Large intestine (tissue), 3 donors: ENCODE results near the gene POU6F1. TPM values are rescaled to one million over a fixed set of nuclear protein-coding genes. Genes with fewer than 3 reads are reported as not detected.
A peak's percentile ranks its signal among the peaks of the same experiment; 100 is the strongest.

Experiments
- DNase-seq, 2 donors: peaks; one replicate each; pipeline versions ENCODE4 v3.0.0 to v3.0.0-alpha.2; 2013
- H3K27ac ChIP-seq: one replicate; pipeline ENCODE4 v1.5.1; 2013; ENCODE audit warnings: low read length
- H3K27me3 ChIP-seq: 2 replicates; pipeline ENCODE4 v1.6.1; 2013; ENCODE audit warnings: low read length; ENCODE audit not compliant: control insufficient read depth, insufficient read depth
- H3K36me3 ChIP-seq: 2 replicates; pipeline ENCODE4 v1.6.1; 2013; ENCODE audit warnings: low read length; ENCODE audit not compliant: control insufficient read depth, insufficient read depth
- H3K4me1 ChIP-seq: one replicate; pipeline ENCODE4 v1.6.1; 2013; ENCODE audit warnings: low read length; ENCODE audit not compliant: control insufficient read depth, insufficient read depth
- H3K4me3 ChIP-seq: one replicate; pipeline ENCODE4 v1.5.1; 2013; ENCODE audit warnings: low read length
- H3K9me3 ChIP-seq: one replicate; pipeline ENCODE4 v1.6.1; 2013; ENCODE audit warnings: mild to moderate bottlenecking, low read depth, low read length, moderate library complexity; ENCODE audit not compliant: control insufficient read depth
- WGBS: methylation state at CpG from one replicate; pipeline ENCODE4 v1.1.5; 2013; ENCODE audit warnings: low lambda C conversion rate; ENCODE audit not compliant: insufficient coverage; 5-methylcytosine and 5-hydroxymethylcytosine counted together
- polyA plus RNA-seq: library from polyadenylated mRNA; unstranded; fragments of 120-200 nt; gene quantifications from one replicate; pipeline ENCODE4 v1.2.1, GENCODE V29; 2013

POU6F1 gene
- polyA plus RNA-seq, 1 donor, result 6.8 TPM

DNA sequence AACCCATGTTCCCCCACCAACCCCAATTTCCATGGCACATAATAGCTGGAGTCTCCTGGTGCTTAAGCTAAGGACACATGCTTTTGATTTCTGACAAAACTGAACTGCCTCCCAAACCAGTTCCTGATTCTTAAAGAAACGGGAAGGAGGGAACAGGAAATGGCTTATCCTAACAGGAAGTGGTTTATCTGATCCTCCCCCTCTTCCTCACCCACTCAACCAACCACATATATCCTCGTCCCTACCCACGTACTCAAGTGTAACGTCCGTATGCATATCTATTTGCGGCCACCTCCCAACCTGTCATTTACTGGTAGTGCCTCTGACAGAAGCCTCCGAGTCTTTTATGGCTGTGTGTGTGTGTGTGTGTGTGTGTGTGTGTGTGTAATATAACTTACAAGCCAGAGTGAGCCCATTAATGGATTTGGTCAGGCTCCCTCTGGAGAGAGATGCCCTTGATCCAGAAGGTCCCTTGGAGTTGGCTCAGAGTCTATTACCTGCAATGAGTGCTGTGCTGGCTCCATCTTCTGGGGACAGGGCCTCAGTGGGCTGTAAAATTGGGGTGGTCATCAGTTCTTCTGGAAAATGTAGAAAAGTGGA is 28.5 kb upstream of the POU6F1 start:
- Histone ChIP-seq H3K4me1 (no peaks in the 10 kb centered on the region), H3K36me3 (peaks cover 37% of the 10 kb centered on the region), H3K27me3 (no peaks in the 10 kb centered on the region), H3K27ac (no peak overlapping the region), H3K4me3 (no peak overlapping the region), H3K9me3 (no peaks in the 10 kb centered on the region)
- WGBS, result 60% methylated on average over 1 of the region's 7 CpGs
- peak; percentile 16 to 47 for DNase-seq

DNA sequence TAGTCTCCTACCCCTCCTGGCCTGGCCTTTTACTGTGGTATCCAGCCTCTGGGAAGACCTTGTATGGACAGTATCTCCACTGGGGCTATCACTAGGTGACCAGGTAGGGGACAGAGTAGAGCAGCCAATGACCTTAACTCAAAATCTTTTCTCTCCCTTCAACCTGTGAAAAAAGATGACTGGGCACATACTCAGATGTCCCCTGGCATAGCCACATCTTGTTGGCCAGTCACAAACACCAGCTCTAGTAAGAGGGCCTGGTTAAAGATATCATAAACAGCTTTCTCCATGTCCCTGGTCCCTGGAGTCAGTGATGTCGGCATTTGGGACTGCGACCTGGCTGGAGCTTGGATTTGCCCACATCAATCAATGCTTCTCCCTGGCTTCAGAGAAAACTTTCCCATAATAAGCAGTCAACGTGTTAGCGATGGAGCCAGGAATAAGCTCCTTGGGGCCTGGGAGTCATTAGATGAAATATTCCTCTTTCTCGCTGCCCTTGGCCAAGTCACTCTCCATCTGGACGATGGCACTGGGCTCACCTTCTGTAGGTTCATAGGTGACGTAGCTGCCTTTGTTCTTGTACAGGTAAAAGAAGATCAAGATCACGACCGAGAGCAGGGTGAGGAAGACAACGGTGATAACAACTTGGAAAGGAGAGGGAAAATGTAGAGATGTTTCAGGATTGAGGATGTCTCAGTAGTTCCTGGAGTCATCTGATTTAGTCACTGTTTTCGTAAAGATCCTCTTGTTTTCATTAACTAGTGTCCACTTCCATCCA is 27.8 kb upstream of the POU6F1 start:
- WGBS, result 97% methylated on average over 4 of the region's 11 CpGs
- no peak overlapping the region for H3K4me3 ChIP-seq
- H3K4me1 ChIP-seq, result no peaks in the 10 kb centered on the region
- peaks cover 44% of the 10 kb centered on the region for H3K36me3 ChIP-seq
- no peak overlapping the region for H3K27ac ChIP-seq
- no peak for DNase-seq
- no peaks in the 10 kb centered on the region for H3K9me3 ChIP-seq
- no peaks in the 10 kb centered on the region for H3K27me3 ChIP-seq

DNA sequence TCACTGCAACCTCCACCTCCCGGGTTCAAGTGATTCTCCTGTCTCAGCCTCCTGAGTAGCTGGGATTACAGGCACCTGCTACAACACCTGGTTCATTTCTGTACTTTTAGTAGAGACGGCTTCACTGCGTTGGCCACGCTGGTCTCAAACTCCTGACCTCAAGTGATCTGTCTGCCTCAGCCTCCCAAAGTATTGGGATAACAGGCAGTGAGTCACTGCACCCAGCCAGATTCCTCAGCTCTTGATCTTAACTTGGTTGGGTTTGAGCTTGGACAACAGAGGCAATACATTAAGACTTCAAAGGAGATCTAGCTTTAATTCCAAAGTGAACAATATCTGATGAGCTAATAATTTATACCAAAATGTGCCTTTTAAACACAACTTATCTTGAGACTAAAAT is 26.4 kb upstream of the POU6F1 start:
- no peak overlapping the region for H3K27ac ChIP-seq
- no peak for DNase-seq
- WGBS, result no CpG with 5 or more reads among the region's 4 CpGs
- no peaks in the 10 kb centered on the region for H3K4me1 ChIP-seq
- no peaks in the 10 kb centered on the region for H3K27me3 ChIP-seq
- no peaks in the 10 kb centered on the region for H3K9me3 ChIP-seq
- peaks cover 47% of the 10 kb centered on the region for H3K36me3 ChIP-seq
- H3K4me3 ChIP-seq, result no peak overlapping the region

DNA sequence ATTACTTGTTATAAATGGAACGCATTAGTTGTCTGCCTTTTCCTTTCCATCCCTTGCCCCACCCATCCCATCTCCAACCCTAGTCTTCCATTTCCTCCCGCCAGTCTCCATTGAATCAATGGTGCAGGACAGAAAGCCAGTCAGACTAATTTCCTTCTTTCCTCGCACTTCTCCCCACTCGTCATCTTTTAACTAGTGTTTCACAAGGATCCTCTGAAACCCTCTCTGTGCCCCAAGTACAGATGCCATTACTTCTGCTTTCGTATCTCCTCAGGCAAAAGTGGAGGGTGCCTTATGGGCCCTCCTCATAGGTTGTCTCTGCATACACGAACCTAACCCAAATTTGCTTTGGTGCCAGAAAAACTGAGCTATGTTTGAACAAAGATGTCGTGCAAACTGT is 25.0 kb upstream of the POU6F1 start:
- Histone ChIP-seq H3K4me3 (no peak overlapping the region), H3K27ac (no peak overlapping the region), H3K4me1 (no peaks in the 10 kb centered on the region), H3K36me3 (peaks cover 45% of the 10 kb centered on the region), H3K27me3 (no peaks in the 10 kb centered on the region), H3K9me3 (no peaks in the 10 kb centered on the region)
- DNase-seq, result no peak
- WGBS, result 100% methylated on average over 1 of the region's 7 CpGs

DNA sequence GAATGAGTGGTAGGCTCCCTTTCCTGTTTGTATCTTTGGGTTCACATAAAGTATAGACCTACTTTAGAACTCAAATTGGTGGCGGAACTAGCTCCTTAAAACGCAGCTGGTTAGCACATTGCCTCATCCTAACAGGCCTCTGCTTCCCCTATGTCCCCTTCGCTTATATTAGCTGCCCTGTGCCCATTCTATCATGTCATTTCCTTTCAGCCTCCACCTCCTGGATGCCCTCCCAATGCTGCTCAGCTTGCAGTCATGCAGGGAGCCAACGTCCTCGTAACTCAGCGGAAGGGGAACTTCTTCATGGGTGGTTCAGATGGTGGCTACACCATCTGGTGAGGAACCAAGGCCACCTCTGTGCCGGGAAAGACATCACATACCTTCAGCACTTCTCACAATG is 24.3 kb upstream of the POU6F1 start:
- H3K9me3 ChIP-seq, result no peaks in the 10 kb centered on the region
- no peak overlapping the region for H3K27ac ChIP-seq
- no peak overlapping the region for H3K4me3 ChIP-seq
- WGBS, result 92% methylated on average over 2 of the region's 7 CpGs
- DNase-seq, result no peak
- no peaks in the 10 kb centered on the region for H3K4me1 ChIP-seq
- peaks cover 45% of the 10 kb centered on the region for H3K36me3 ChIP-seq
- H3K27me3 ChIP-seq, result no peaks in the 10 kb centered on the region

DNA sequence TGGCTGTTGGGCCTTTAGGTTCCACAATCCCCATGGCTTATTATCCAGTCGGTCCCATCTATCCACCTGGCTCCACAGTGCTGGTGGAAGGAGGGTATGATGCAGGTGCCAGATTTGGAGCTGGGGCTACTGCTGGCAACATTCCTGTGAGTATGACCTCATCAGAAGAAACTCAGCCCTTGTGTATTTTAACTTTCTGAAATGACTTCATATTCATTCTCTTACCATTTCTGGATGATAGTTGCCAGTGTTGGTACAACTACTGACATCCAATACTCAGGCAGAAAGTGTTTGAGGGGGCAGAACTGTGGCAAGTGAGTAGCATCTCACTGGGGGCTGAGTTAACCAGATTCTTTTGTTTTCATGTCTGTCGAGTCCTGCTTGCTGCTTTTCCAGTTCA is 23.1 kb upstream of the POU6F1 start:
- DNase-seq, result no peak
- WGBS, result no CpG with 5 or more reads among the region's 2 CpGs
- Histone ChIP-seq H3K27ac (no peak overlapping the region), H3K4me1 (no peaks in the 10 kb centered on the region), H3K27me3 (no peaks in the 10 kb centered on the region), H3K4me3 (no peak overlapping the region), H3K9me3 (no peaks in the 10 kb centered on the region), H3K36me3 (peaks cover 42% of the 10 kb centered on the region)

DNA sequence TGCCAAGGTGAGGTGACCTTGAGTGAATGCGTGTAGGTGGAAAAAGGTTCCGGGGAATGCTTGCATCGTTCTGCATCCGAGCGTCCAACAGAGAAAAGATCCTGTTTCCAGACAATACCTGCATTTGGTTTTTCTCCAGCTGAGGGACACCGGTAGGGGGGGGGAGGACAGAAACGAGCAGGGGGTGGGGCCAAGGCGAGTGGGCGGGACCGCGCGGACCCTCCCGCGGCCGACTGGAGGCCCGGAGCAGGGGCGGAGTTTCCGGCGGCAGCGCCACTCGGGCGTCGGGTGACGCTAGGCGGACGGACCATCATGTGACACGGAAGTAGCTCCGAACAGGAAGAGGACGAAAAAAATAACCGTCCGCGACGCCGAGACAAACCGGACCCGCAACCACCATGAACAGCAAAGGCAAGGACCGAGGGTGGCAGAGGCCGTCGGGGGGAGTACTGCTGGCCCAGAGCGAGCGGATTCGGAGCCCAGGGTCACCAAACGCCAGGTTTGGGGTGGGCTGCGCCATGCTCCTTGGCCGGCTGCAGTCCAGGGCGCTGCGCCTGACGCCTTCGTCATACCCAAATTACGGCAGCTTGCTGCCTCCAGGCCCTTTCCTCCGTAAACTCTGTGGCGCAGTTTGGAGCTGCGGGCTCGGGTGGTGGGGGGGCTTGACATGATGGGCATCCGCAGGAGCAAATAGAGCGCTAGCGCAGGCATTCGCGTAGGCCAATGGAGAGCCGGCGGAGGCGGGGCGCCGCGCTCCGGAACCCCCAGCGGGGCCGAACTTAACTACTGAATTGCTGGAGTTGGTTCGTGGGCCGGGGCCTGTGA is 20.9 kb upstream of the POU6F1 start, which contains the start of gene DAZAP2:
Gene DAZAP2 (plus strand): TSS at position 317 of the 825 bp plus-strand sequence. CDS start 82 bp downstream, at position 399.
- no peaks in the 10 kb centered on the region for H3K4me1 ChIP-seq
- H3K27me3 ChIP-seq, result no peaks in the 10 kb centered on the region
- peak; percentile 96 to 98 for DNase-seq
- peak within 1 kb of the TSS; percentile 97 for H3K27ac ChIP-seq
- peaks cover 28% of the 10 kb centered on the region for H3K36me3 ChIP-seq
- H3K9me3 ChIP-seq, result no peaks in the 10 kb centered on the region
- no CpG with 5 or more reads among the region's 70 CpGs for WGBS
- H3K4me3 ChIP-seq, result peak within 1 kb of the TSS; percentile 88

DNA sequence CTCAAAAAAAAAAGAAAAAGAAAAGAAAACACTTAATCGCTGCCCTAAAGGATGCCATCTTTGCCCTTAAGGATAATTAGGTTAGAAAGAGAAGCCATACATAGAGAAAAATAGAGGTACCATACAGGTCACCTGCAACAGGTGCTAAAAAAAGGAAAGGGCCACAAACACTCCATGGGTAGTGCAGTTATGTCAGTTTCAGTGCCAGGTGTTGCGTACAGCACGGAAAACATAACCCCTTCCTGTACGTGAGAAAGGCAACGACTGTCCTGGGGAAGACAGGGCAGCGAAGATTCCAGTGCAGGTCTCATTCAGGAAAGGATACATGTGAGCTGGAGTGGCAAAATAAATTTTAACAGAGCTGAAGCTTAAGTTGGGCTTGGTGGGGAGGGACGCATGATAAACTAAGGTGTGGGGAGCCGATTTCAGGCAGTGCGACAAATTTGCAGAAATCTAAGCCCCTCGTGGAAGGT is 20.2 kb upstream of the POU6F1 start:
- no peaks in the 10 kb centered on the region for H3K27me3 ChIP-seq
- peak overlapping the region; percentile 97 for H3K27ac ChIP-seq
- no peak for DNase-seq
- H3K4me1 ChIP-seq, result no peaks in the 10 kb centered on the region
- peak overlapping the region; percentile 88 for H3K4me3 ChIP-seq
- no peaks in the 10 kb centered on the region for H3K9me3 ChIP-seq
- WGBS, result 86% methylated on average over 1 of the region's 10 CpGs
- H3K36me3 ChIP-seq, result peaks cover 26% of the 10 kb centered on the region

DNA sequence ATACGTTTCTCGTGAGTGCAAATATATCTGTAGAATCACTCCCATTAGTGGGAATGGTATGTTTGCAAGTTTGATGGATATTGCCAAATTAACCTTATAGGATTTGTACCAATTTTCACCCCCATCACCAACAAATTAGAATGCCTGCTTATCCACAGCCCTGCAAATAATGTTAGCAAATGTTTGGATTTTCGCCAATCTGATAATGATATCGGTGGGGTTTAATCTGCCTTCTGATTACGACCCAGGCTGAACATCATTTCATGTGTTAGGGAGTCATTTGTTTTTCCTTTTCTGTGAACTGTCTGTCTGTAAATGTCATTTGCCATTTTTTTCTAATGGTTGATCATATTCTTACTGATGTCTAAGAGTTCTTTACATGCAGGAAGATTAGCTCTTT is 16.7 kb upstream of the POU6F1 start:
- 100% methylated on average over 1 of the region's 5 CpGs for WGBS

DNA sequence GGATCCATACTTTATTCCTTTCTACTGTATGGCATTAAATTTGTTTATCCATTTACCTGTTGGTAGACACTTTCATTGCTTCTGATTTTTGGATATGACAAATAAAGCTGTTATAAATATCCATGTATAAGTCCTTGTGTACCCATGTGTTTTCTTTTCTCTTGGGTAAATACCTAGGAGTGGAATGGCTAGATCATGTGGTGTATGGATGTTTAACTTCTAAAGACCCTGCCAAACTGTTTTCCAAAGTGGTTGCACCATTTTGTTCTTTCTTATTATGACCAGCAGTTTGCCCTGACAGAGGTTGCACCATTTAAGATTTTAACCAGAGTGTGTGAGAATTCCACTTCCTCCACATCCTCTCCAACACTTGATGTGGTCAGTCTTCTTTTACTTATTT is 14.8 kb upstream of the POU6F1 start:
- Histone ChIP-seq H3K9me3 (no peaks in the 10 kb centered on the region), H3K36me3 (no peaks in the 10 kb centered on the region), H3K27ac (no peak overlapping the region), H3K4me1 (no peaks in the 10 kb centered on the region), H3K4me3 (no peak overlapping the region), H3K27me3 (no peaks in the 10 kb centered on the region)
- DNase-seq, result no peak

More for the DNA sequence above, 16.7 kb upstream of the POU6F1 start:
- Histone ChIP-seq H3K9me3 (no peaks in the 10 kb centered on the region), H3K4me1 (no peaks in the 10 kb centered on the region), H3K27me3 (no peaks in the 10 kb centered on the region), H3K36me3 (no peaks in the 10 kb centered on the region), H3K4me3 (no peak overlapping the region), H3K27ac (no peak overlapping the region)
- DNase-seq, result no peak
